ENCODE measurements around the gene WFDC10B. TPM values are rescaled to one million over a fixed set of nuclear protein-coding genes. Genes with fewer than 3 reads are reported as not detected.

The WFDC10B gene
- total RNA-seq (2021) (0.42 to 0.62 TPM (median 0.53 TPM) in 3 replicates), Bru-seq, nascent RNA (percentile 46 among the genes with signal in this experiment)
- long read RNA-seq, experiment 1, partial matches to known transcripts, result 2 of 3 reads
- long read RNA-seq, experiment 1, other reads (novel, unspliced or antisense), result 1 of 3 reads
- long read RNA-seq, experiment 2, result 0 reads
- long read RNA-seq, experiment 3, result 0 reads

- no peak within 1 kb of the TSS; the same call in 1 of the 2 replicates for H3K27ac Mint-ChIP-seq
- peaks cover 3% of the 10 kb centered on the region; the same call in 1 of the 2 replicates for H3K36me3 Mint-ChIP-seq
- DNase-seq (ENCODE audit: low spot score) (no peak), ATAC-seq (no peak)
- ChIA-PET POLR2A (no interaction called here), CTCF (interaction anchor here (1.7 kb wide), 1 partner anchor 66 kb away, joined by 6 read pairs; no protein-coding TSS in a partner anchor)
- TF ChIP-seq ZNF425 (CRISPR knock-in tag; conservative IDR thresholded peaks at IDR 0.05) (no peak), ZNF121 (CRISPR knock-in tag; IDR thresholded peaks at IDR 0.05) (no peak), MXD4 (CRISPR knock-in tag; IDR thresholded peaks at IDR 0.05; ENCODE audit: borderline replicate concordance) (no peak), NFE2L1 (CRISPR knock-in tag; IDR thresholded peaks at IDR 0.05) (no peak), ZNF317 (CRISPR knock-in tag; IDR thresholded peaks at IDR 0.05; ENCODE audit: borderline replicate concordance, low read depth) (no peak), NFATC4 (CRISPR knock-in tag; IDR thresholded peaks at IDR 0.05) (no peak), CTCF (IDR thresholded peaks at IDR 0.05) (no peak), ZNF138 (CRISPR knock-in tag; conservative IDR thresholded peaks at IDR 0.05) (no peak), PRRX2 (CRISPR knock-in tag; IDR thresholded peaks at IDR 0.05) (no peak), STAT6 (CRISPR knock-in tag; conservative IDR thresholded peaks at IDR 0.05; ENCODE audit: low read depth) (no peak), ARID4B (CRISPR knock-in tag; IDR thresholded peaks at IDR 0.05; ENCODE audit: borderline replicate concordance) (no peak), HMGXB4 (CRISPR knock-in tag; IDR thresholded peaks at IDR 0.05) (no peak), JUN (CRISPR knock-in tag; IDR thresholded peaks at IDR 0.05) (no peak), ZBTB21 (CRISPR knock-in tag; IDR thresholded peaks at IDR 0.05; ENCODE audit: borderline replicate concordance) (no peak), IRF2 (CRISPR knock-in tag; IDR thresholded peaks at IDR 0.05; ENCODE audit: borderline replicate concordance, low read depth) (no peak), HMGA2 (CRISPR knock-in tag; IDR thresholded peaks at IDR 0.05) (no peak), ZNF281 (CRISPR knock-in tag; IDR thresholded peaks at IDR 0.05) (no peak), SOX15 (CRISPR knock-in tag; IDR thresholded peaks at IDR 0.05) (no peak), TCF7 (CRISPR knock-in tag; IDR thresholded peaks at IDR 0.05; ENCODE audit: low read depth) (no peak)
- no peaks in the 10 kb centered on the region for H3K27me3 Mint-ChIP-seq (ENCODE audit: low read depth)
- peaks cover 14% of the 10 kb centered on the region for H3K9me3 Mint-ChIP-seq
- H3K4me3 Mint-ChIP-seq, result no peak within 1 kb of the TSS
- H3K4me1 Mint-ChIP-seq, result peaks cover 10% of the 10 kb centered on the region
Measured at GRCh38 chr20:45704969-45705637, at the start of gene WFDC10B. Gene WFDC10B (minus strand): TSS chr20:45705019. CDS start chr20:45685992, 19,027 bp downstream.

Measured in WTC11 (cell line).